NB4 (cell line): ENCODE measurements around the gene CCNDBP1.
A peak's percentile ranks its signal among the peaks of the same experiment; 100 is the strongest.
"Not testable (repeated sequence)": the region's sequence is repeated elsewhere in the genome, so short reads cannot be mapped to it uniquely, and the experiment has no call there.

Source experiments
- DNase-seq: peaks from one replicate; pipeline ENCODE4 v3.0.0; 2010; ENCODE audit warnings: low read depth
- H3K4me3 ChIP-seq: one replicate; pipeline ENCODE4 v1.5.1; 2011; ENCODE audit warnings: mild to moderate bottlenecking, low read depth, low read length, moderate library complexity
- MAX ChIP-seq: IDR thresholded peaks from 2 replicates; pipeline ENCODE4 v1.6.1; 2011; ENCODE audit warnings: low read depth, low read length
- MYC ChIP-seq: IDR thresholded peaks from 2 replicates; pipeline ENCODE4 v1.6.1; 2011; ENCODE audit warnings: low read depth, low read length
- POLR2A ChIP-seq: IDR thresholded peaks from 2 replicates; pipeline ENCODE4 v1.6.1; 2011; ENCODE audit warnings: mild to moderate bottlenecking; ENCODE audit not compliant: insufficient read length; ENCODE audit errors: extremely low read depth
- TF ChIP-seq, protein P1 (sequence below): IDR thresholded peaks from one replicate; pipeline ENCODE4 v1.5.1; 2012; ENCODE audit warnings: low read depth, low read length

Gene CCNDBP1

GRCh38 chr15:43219929-43220928 is 35.0 kb downstream of the CCNDBP1 start:
- TF ChIP-seq MAX: no peak
- TF ChIP-seq, protein P1, sequence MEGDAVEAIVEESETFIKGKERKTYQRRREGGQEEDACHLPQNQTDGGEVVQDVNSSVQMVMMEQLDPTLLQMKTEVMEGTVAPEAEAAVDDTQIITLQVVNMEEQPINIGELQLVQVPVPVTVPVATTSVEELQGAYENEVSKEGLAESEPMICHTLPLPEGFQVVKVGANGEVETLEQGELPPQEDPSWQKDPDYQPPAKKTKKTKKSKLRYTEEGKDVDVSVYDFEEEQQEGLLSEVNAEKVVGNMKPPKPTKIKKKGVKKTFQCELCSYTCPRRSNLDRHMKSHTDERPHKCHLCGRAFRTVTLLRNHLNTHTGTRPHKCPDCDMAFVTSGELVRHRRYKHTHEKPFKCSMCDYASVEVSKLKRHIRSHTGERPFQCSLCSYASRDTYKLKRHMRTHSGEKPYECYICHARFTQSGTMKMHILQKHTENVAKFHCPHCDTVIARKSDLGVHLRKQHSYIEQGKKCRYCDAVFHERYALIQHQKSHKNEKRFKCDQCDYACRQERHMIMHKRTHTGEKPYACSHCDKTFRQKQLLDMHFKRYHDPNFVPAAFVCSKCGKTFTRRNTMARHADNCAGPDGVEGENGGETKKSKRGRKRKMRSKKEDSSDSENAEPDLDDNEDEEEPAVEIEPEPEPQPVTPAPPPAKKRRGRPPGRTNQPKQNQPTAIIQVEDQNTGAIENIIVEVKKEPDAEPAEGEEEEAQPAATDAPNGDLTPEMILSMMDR: no peak
- no peak for DNase-seq
- H3K4me3 ChIP-seq: no peak overlapping the region

DNA sequence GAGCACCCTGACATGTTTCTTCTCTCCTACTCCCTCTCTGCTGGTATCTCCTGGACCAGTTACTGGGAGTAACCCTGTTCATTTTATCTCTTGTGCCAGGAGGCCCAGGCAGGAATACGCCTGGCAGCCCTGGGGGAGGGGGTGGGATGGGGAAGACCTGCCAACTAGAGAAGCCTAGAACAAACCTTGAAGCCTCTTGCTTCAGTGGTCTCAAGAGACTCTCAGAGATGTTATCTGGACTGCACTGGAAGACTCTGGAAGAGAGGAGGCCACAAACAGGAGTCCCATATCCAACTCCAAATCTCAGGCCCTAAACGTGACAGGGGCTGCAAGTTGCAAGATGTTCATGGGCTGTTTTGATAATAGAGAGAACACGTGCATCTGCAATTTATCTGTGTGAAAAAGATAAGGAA is 35.8 kb downstream of the CCNDBP1 start, which contains the start of gene EPB42:
Gene EPB42, minus strand, starts transcription at position 28 of the 413 bp plus-strand sequence. CDS start 193 bp downstream, outside the sequence.
- H3K4me3 ChIP-seq: no peak within 1 kb of the TSS
- no peak for DNase-seq
- no peak for TF ChIP-seq MYC

DNA sequence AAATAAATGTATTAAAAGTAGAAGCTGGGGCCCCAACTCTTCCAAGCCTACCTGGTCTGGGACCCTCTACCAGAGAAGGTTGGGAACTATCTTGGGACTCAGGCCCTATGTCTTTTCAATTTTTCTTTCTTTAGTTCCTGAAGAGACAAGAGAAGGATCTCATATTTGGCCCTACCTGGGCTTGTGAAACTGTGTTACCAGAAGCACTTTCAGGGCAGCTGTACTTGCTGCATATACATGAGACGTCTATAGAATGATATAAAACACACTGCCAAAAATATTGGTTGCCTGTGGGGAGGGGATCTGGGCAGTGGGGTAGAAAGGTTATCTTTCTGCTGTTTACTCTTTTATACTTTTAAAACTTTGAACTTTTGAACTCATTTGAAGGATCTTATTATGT is 36.2 kb downstream of the CCNDBP1 start:
- H3K4me3 ChIP-seq: no peak overlapping the region
- no peak for TF ChIP-seq MYC
- TF ChIP-seq MAX: no peak
- TF ChIP-seq, protein P1: no peak
- no peak for TF ChIP-seq POLR2A
- DNase-seq: no peak

GRCh38 chr15:43225201-43225949 is 40.2 kb downstream of the CCNDBP1 start:
- no peak overlapping the region for H3K4me3 ChIP-seq
- peak; percentile 85 for DNase-seq
- no peak for TF ChIP-seq POLR2A
- TF ChIP-seq, protein P1: peak; percentile 77
- no peak; the same call in 1 of the 2 replicates for TF ChIP-seq MAX

DNA sequence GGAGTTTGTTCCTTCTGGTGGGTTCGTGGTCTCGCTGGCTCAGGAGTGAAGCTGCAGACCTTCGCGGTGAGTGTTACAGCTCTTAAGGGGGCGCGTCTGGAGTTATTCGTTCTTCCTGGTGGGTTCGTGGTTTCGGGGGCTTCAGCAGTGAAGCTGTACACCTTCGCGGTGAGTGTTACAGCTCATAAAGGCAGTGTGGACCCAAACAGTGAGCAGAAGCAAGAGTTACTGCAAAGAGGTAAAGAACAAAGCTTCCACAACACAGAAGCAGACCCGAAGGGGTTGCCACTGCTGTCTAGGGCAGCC is 40.7 kb downstream of the CCNDBP1 start:
- H3K4me3 ChIP-seq, DNase-seq: not testable (repeated sequence)

- TF ChIP-seq MYC (no peak), MAX (no peak), POLR2A (no peak)
- TF ChIP-seq, protein P1: no peak
- no peak overlapping the region for H3K4me3 ChIP-seq
- DNase-seq: no peak
These were observed 41.5 kb downstream of the CCNDBP1 start for GRCh38 chr15:43226436-43227305.
